IMR-90 (cell line): ENCODE measurements around the gene PLOD1. TPM values are rescaled to one million over a fixed set of nuclear protein-coding genes. Genes with fewer than 3 reads are reported as not detected.

Experiments
- ATAC-seq: fragments of 200-7000 bp; cut with Tn5 transposase; 2 replicates; pipeline ENCODE4 v1.9.1; 2020; ENCODE audit warnings: low read depth, mild to moderate bottlenecking, moderate library complexity
- BruUV-seq: library from RNA; stranded (reverse); fragments of 400-500 nt; replicated peaks from 2 replicates; lab custom pipeline; 2021; lab: Mats Ljungman, UMichigan
- CTCF ChIA-PET: fragments of 300-600 bp; formaldehyde crosslinking; extraction: SDS; loops from one replicate; lab custom pipeline; 2021; ENCODE audit warnings: antibody characterized with exemption; lab: Yijun Ruan, JAX
- POLR2A ChIA-PET: fragments of 300-600 bp; sonication (Branson Sonifier 250); formaldehyde crosslinking; loops from one replicate; lab custom pipeline; 2022; ENCODE audit warnings: antibody characterized with exemption; ENCODE audit not compliant: unreplicated experiment; lab: Charles Lee
- DNase-seq: peaks from one replicate; pipeline ENCODE4 v3.0.0; 2013
- H2AFZ ChIP-seq: replicated peaks from 2 replicates; pipeline ENCODE3; 2013; ENCODE audit warnings: low read length, mild to moderate bottlenecking; ENCODE audit not compliant: poor library complexity
- H2AK5ac ChIP-seq: 2 replicates; pipeline ENCODE4 v1.6.1; 2013; ENCODE audit warnings: low read depth, low read length, inconsistent platforms
- H2AK9ac ChIP-seq: replicated peaks from 2 replicates; pipeline ENCODE3; 2013; ENCODE audit warnings: mild to moderate bottlenecking, low read depth, low read length, moderate library complexity; ENCODE audit not compliant: poor library complexity
- H2BK120ac ChIP-seq: 2 replicates; pipeline ENCODE4 v1.6.1; 2013; ENCODE audit warnings: low read depth, low read length, inconsistent platforms
- H2BK15ac ChIP-seq: 3 replicates; pipeline ENCODE4 v1.6.1; 2013; ENCODE audit warnings: low read depth, low read length, inconsistent platforms
- H2BK20ac ChIP-seq: 2 replicates; pipeline ENCODE4 v1.6.1; 2013; ENCODE audit warnings: low read depth, mild to moderate bottlenecking, inconsistent platforms, low read length, moderate library complexity
- H2BK5ac ChIP-seq: 2 replicates; pipeline ENCODE4 v1.6.1; 2013; ENCODE audit warnings: mild to moderate bottlenecking, low read depth, low read length, inconsistent platforms; ENCODE audit not compliant: poor library complexity, severe bottlenecking
- H3K14ac ChIP-seq: replicated peaks from 2 replicates; pipeline ENCODE4 v1.6.1; 2013; ENCODE audit warnings: low read depth, low read length, inconsistent platforms
- H3K18ac ChIP-seq: 2 replicates; pipeline ENCODE4 v1.6.1; 2013; ENCODE audit warnings: low read depth, low read length, control low read depth
- H3K23ac ChIP-seq: 2 replicates; pipeline ENCODE4 v1.6.1; 2013; ENCODE audit warnings: low read depth, low read length, inconsistent platforms
- H3K27ac ChIP-seq: 2 replicates; pipeline ENCODE4 v1.5.1; 2013; ENCODE audit warnings: mild to moderate bottlenecking, control low read depth, low read length; ENCODE audit not compliant: insufficient read depth
- H3K27me3 ChIP-seq: 2 replicates; pipeline ENCODE4 v1.6.1; 2013; ENCODE audit warnings: low read length; ENCODE audit not compliant: control insufficient read depth, insufficient read depth
- H3K36me3 ChIP-seq: 2 replicates; pipeline ENCODE4 v1.6.1; 2013; ENCODE audit warnings: low read length, mixed read lengths; ENCODE audit not compliant: control insufficient read depth, insufficient read depth
- H3K4ac ChIP-seq: 2 replicates; pipeline ENCODE4 v1.6.1; 2013; ENCODE audit warnings: low read depth, low read length, inconsistent platforms
- H3K4me1 ChIP-seq: 2 replicates; pipeline ENCODE4 v1.6.1; 2013; ENCODE audit warnings: low read length, mixed read lengths; ENCODE audit not compliant: control insufficient read depth, insufficient read depth
- H3K4me2 ChIP-seq: 2 replicates; pipeline ENCODE4 v1.6.1; 2013; ENCODE audit warnings: low read depth, mild to moderate bottlenecking, control low read depth, low read length, moderate library complexity
- H3K4me3 ChIP-seq: 2 replicates; pipeline ENCODE4 v1.5.1; 2013; ENCODE audit warnings: low read depth, mild to moderate bottlenecking, control low read depth, low read length, moderate library complexity; ENCODE audit not compliant: insufficient read depth
- H3K56ac ChIP-seq: 2 replicates; pipeline ENCODE4 v1.6.1; 2013; ENCODE audit warnings: low read length, inconsistent platforms; ENCODE audit not compliant: insufficient read depth; ENCODE audit errors: extremely low read depth
- H3K79me1 ChIP-seq, 2 experiments: 2 replicates each; pipeline ENCODE4 v1.6.1; 2013; ENCODE audit warnings: low read length in 2 of 2, inconsistent platforms in 1 of 2, low read depth in 1 of 2
- H3K9ac ChIP-seq: 2 replicates; pipeline ENCODE4 v1.6.1; 2013; ENCODE audit warnings: low read depth, low read length, control low read depth
- H3K9me1 ChIP-seq: 2 replicates; pipeline ENCODE4 v1.6.1; 2013; ENCODE audit warnings: low read length, inconsistent platforms; ENCODE audit not compliant: insufficient read depth
- H3K9me3 ChIP-seq: 2 replicates; pipeline ENCODE4 v1.6.1; 2013; ENCODE audit warnings: low read length; ENCODE audit not compliant: control insufficient read depth, insufficient read depth
- H4K20me1 ChIP-seq: 2 replicates; pipeline ENCODE4 v1.6.1; 2013; ENCODE audit warnings: low read length, inconsistent platforms; ENCODE audit not compliant: insufficient read depth
- H4K5ac ChIP-seq: 2 replicates; pipeline ENCODE4 v1.6.1; 2013; ENCODE audit warnings: mild to moderate bottlenecking, low read depth, low read length, control low read depth
- H4K8ac ChIP-seq, 2 experiments: 2 replicates each; pipeline ENCODE4 v1.6.1; 2013; ENCODE audit warnings: low read depth in 2 of 2, low read length in 2 of 2, control low read depth in 1 of 2, inconsistent platforms in 1 of 2
- H4K91ac ChIP-seq: 2 replicates; pipeline ENCODE4 v1.6.1; 2013; ENCODE audit warnings: low read depth, low read length, inconsistent platforms; ENCODE audit not compliant: insufficient read depth
- CEBPB ChIP-seq: IDR thresholded peaks from 2 replicates; pipeline ENCODE4 v1.6.1; 2012; ENCODE audit warnings: low read depth, low read length, improper control_type of control experiment
- FOS ChIP-seq: fragments of 150-350 bp; IDR thresholded peaks from 2 replicates; pipeline ENCODE4 v1.6.1; 2016; ENCODE audit warnings: low read depth, low read length
- MAFK ChIP-seq: IDR thresholded peaks from 2 replicates; pipeline ENCODE4 v1.6.1; 2012; ENCODE audit warnings: low read depth, low read length, improper control_type of control experiment
- MAZ ChIP-seq: IDR thresholded peaks from 2 replicates; pipeline ENCODE4 v1.6.1; 2012; ENCODE audit warnings: low read depth, mild to moderate bottlenecking, low read length, improper control_type of control experiment, moderate library complexity, borderline replicate concordance
- MXI1 ChIP-seq: IDR thresholded peaks from 2 replicates; pipeline ENCODE4 v1.6.1; 2012; ENCODE audit warnings: low read depth, mild to moderate bottlenecking, low read length, moderate library complexity, borderline replicate concordance
- NFE2L2 ChIP-seq: fragments of 150-350 bp; IDR thresholded peaks from 2 replicates; pipeline ENCODE4 v1.6.1; 2016; ENCODE audit warnings: low read depth, mild to moderate bottlenecking, low read length
- POLR2A ChIP-seq: IDR thresholded peaks from 2 replicates; pipeline ENCODE4 v1.6.1; 2012; ENCODE audit warnings: mild to moderate bottlenecking, low read depth, low read length
- RAD21 ChIP-seq: IDR thresholded peaks from 2 replicates; pipeline ENCODE4 v1.6.1; 2012; ENCODE audit warnings: low read length, improper control_type of control experiment
- RCOR1 ChIP-seq: IDR thresholded peaks from 2 replicates; pipeline ENCODE4 v1.6.1; 2012; ENCODE audit warnings: mild to moderate bottlenecking, low read length, improper control_type of control experiment; ENCODE audit not compliant: insufficient replicate concordance
- RFX5 ChIP-seq: IDR thresholded peaks from 2 replicates; pipeline ENCODE4 v1.8.0; 2012; ENCODE audit warnings: low read depth, mild to moderate bottlenecking, low read length, moderate library complexity
- SMC3 ChIP-seq: fragments of 150-350 bp; IDR thresholded peaks from 2 replicates; pipeline ENCODE4 v1.6.1; 2016; ENCODE audit warnings: low read depth, mild to moderate bottlenecking, antibody characterized with exemption, low read length, moderate library complexity
- WGBS, 2 experiments: methylation state at CpG; one replicate each; pipeline versions ENCODE4 v1.1.5 to v1.1.7; 2013; ENCODE audit warnings: missing lambda C conversion rate in 2 of 2; ENCODE audit not compliant: insufficient read length in 1 of 2; ENCODE audit errors: extremely low coverage in 2 of 2; 5-methylcytosine and 5-hydroxymethylcytosine counted together
- dilution Hi-C: fragments of 300-500 bp; cut with HindIII; formaldehyde crosslinking; loops from one replicate; pipeline ENCODE4 v1.14.3; 2018; ENCODE audit warnings: low sequenced_read_pairs; ENCODE audit not compliant: unreplicated experiment
- in situ Hi-C: fragments of 300-500 bp; cut with MboI; formaldehyde crosslinking; loops from 3 replicates; pipeline ENCODE4 v1.14.3; 2019; ENCODE audit warnings: low sequenced_read_pairs, inconsistent platforms, mixed read lengths
- intact Hi-C: fragments of 100-400 bp; cut with micrococcal nuclease; formaldehyde crosslinking; loops from 2 replicates; pipeline ENCODE4 v1.10.0; 2022
- polyA plus RNA-seq, 3 experiments: library from polyadenylated mRNA; depleted of rRNA; stranded (reverse); fragments of >200 nt; gene quantifications; 2 replicates each; pipeline ENCODE4 v1.2.3, GENCODE V29; 2012; ENCODE audit warnings: low replicate concordance in 1 of 3
- total RNA-seq: library from RNA; depleted of rRNA; stranded (reverse); fragments of >200 nt; gene quantifications from 2 replicates; pipeline ENCODE4 v1.2.3, GENCODE V29; 2012
- TF ChIP-seq, protein P1 (sequence below): fragments of 150-350 bp; IDR thresholded peaks from 2 replicates; pipeline ENCODE4 v1.6.1; 2017; ENCODE audit warnings: mild to moderate bottlenecking, antibody characterized with exemption, low read length, low read depth
- TF ChIP-seq, protein P2 (sequence below): conservative IDR thresholded peaks from 2 replicates; pipeline ENCODE4 v1.5.1; 2012; ENCODE audit warnings: mild to moderate bottlenecking, low read depth, low read length, improper control_type of control experiment

Gene PLOD1
- total and polyA plus RNA-seq, 2 of the 4 experiments (the other 2 are of a cell fraction): 283 to 609 TPM

DNA sequence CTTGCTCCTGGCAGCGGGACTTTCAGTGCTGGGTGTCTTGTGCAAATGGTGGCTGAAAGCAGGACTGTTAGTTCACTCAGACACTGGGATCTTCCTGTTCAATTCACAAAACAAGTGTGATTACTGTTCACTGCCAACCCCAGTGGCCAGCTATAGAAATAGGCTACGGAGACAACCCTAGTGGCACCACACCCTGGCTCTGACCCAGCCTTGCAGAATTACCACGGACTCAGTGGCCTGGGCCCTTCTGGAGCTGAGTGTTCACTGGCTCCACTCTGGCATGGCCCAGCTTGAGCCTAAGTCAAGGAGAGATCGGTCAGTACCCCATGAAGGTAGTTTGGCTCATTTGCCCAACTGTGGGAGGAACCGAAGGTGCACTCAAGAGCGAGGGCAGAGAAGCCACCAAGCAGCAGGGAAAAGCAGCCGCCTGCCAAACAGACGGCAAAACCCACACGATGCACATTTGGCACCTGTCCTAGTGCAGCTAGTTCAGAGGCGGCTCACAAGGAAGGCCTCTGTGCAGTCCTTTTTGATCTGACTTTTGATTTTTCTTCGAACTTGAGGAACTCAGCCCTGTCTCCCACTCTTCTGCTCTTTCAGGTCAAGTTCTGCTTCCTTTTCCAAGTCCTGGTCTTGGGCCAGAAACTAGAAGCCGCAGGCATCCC lies 14.1 kb upstream of the PLOD1 start:
- Histone ChIP-seq H3K27ac (no peak overlapping the region), H4K8ac (no peak overlapping the region), H3K56ac (no peak overlapping the region), H3K4ac (no peak overlapping the region), H3K9ac (no peak overlapping the region), H4K5ac (no peak overlapping the region), H3K14ac (no peak overlapping the region), H2BK20ac (no peak overlapping the region), H3K36me3 (peaks cover 35% of the 10 kb centered on the region), H4K91ac (no peak overlapping the region), H3K9me3 (no peaks in the 10 kb centered on the region), H3K23ac (no peak overlapping the region), H2BK5ac (no peak overlapping the region), H3K4me3 (no peak overlapping the region), H2AK5ac (no peak overlapping the region), H3K9me1 (peaks cover 12% of the 10 kb centered on the region), H3K4me1 (peaks cover 14% of the 10 kb centered on the region), H2BK120ac (no peak overlapping the region), H2AFZ (no peak overlapping the region), H2BK15ac (no peak overlapping the region), H3K27me3 (no peaks in the 10 kb centered on the region), H4K20me1 (peaks cover 58% of the 10 kb centered on the region), H3K79me1 (peaks cover 14 to 64% of the 10 kb centered on the region in 2 experiments), H2AK9ac (no peak overlapping the region), H3K4me2 (no peak overlapping the region), H3K18ac (no peak overlapping the region)
- CTCF ChIA-PET: no interaction called here
- in situ Hi-C loops: no loop called here
- dilution Hi-C loops: no loop called here
- ATAC-seq (no peak), DNase-seq (no peak)
- no TSS peak for BruUV-seq
- intact Hi-C loops: no loop called here
- no peak for TF ChIP-seq RCOR1
- TF ChIP-seq MXI1: no peak
- TF ChIP-seq RFX5: no peak
- no peak for TF ChIP-seq RAD21
- TF ChIP-seq, protein P1, sequence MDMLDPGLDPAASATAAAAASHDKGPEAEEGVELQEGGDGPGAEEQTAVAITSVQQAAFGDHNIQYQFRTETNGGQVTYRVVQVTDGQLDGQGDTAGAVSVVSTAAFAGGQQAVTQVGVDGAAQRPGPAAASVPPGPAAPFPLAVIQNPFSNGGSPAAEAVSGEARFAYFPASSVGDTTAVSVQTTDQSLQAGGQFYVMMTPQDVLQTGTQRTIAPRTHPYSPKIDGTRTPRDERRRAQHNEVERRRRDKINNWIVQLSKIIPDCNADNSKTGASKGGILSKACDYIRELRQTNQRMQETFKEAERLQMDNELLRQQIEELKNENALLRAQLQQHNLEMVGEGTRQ: no peak
- TF ChIP-seq CEBPB: no peak
- TF ChIP-seq MAFK: no peak
- no peak for TF ChIP-seq POLR2A
- TF ChIP-seq MAZ: no peak
- no peak for TF ChIP-seq FOS
- TF ChIP-seq NFE2L2: no peak
- TF ChIP-seq, protein P2, sequence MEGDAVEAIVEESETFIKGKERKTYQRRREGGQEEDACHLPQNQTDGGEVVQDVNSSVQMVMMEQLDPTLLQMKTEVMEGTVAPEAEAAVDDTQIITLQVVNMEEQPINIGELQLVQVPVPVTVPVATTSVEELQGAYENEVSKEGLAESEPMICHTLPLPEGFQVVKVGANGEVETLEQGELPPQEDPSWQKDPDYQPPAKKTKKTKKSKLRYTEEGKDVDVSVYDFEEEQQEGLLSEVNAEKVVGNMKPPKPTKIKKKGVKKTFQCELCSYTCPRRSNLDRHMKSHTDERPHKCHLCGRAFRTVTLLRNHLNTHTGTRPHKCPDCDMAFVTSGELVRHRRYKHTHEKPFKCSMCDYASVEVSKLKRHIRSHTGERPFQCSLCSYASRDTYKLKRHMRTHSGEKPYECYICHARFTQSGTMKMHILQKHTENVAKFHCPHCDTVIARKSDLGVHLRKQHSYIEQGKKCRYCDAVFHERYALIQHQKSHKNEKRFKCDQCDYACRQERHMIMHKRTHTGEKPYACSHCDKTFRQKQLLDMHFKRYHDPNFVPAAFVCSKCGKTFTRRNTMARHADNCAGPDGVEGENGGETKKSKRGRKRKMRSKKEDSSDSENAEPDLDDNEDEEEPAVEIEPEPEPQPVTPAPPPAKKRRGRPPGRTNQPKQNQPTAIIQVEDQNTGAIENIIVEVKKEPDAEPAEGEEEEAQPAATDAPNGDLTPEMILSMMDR: no peak
- no peak for TF ChIP-seq SMC3
- POLR2A ChIA-PET: no interaction called here
- 89% methylated on average over 9 of the region's 12 CpGs; no CpG with 5 or more reads in 1 of the 2 experiments for WGBS, 2 experiments
